Activated CD4-positive, alpha-beta T cell treated with anti-CD3 and anti-CD28 coated beads for 24 hours (primary cell): ENCODE data around the gene BPIFA1.

Experiments used
- DNase-seq, 2 donors: peaks; one replicate each; pipeline ENCODE4 v3.0.0-alpha.2; 2020; ENCODE audit warnings: low read depth in 2 of 2

The BPIFA1 gene

GRCh38 chr20:33239979-33240736, 4.4 kb downstream of the BPIFA1 start:
- DNase-seq = no peak

DNA sequence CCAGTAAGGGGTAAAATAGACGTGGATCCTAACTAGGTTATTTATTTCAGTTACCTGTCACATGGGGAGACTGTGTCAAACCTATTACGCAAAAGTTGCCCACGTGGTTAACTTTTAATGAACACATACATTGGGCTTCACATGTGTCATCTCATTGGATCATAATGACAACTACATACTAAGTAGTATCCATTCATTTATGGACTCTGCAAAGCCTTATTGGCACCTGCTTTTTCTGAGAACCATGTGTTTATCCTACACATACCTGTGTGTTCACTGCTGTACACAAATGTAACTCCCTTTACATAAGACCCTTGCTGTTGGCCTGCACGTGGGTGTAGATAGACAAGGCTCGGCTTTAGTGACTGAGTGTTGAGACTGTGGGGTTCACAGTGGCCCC, 5.1 kb downstream of the BPIFA1 start:
- no peak for DNase-seq

DNA sequence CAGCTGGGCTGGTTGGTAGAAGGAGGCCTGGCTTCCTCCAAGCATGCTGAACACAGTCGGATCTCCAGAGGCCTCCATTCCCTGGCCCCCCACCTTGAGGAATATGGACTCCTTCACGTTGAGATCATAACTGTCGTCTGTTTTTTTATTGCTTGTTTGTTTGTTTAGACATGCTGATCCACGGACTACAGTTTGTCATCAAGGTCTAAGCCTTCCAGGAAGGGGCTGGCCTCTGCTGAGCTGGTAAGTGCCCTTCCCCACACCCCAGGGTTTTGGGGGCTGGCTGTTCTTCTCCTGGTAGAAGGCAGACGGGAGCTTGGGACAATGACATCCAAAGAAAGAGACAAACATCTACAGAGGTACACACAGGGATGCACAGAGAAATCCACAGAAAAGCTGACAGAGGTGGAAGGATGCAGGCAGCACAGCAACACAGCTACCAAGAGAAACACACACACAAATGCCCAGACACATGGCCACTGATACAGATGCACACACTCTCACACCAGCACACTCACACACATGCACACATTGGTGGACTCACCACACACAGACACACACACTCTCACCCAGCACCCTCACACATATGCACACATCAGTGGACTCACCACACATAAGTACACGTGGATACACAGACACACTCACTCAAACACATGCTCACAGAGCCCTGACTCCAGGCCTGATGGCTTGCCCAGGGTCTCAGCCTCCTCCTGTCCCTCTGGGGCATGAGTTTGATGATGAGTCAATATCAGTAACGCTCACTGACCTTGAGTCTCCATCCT, 6.7 kb downstream of the BPIFA1 start:
- DNase-seq = no peak

- no peak for DNase-seq
These were observed 10.3 kb downstream of the BPIFA1 start for GRCh38 chr20:33246077-33246476.

- no peak for DNase-seq
These were observed 13.7 kb downstream of the BPIFA1 start for GRCh38 chr20:33249456-33249855.

GRCh38 chr20:33250666-33251065, 14.9 kb downstream of the BPIFA1 start:
- DNase-seq = no peak

DNA sequence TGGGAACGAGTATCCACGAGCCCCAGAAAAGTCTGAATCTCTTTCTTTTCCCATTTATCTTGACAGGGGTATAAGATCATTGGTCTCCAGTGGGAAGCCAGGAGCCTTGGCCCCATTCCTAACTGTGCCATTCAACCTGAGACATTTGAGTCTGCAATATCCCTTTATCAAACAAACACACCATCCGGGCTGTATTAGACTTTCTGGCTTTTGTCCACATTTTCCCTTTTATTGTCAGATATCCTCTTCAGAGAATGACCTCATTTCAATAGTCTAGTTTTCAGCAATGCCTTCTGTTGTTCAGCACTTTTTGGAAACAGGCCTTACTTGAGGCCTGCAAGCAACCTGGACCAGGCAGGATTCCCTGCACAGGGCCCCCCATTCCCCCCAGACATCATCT, 15.7 kb downstream of the BPIFA1 start:
- no peak for DNase-seq

DNA sequence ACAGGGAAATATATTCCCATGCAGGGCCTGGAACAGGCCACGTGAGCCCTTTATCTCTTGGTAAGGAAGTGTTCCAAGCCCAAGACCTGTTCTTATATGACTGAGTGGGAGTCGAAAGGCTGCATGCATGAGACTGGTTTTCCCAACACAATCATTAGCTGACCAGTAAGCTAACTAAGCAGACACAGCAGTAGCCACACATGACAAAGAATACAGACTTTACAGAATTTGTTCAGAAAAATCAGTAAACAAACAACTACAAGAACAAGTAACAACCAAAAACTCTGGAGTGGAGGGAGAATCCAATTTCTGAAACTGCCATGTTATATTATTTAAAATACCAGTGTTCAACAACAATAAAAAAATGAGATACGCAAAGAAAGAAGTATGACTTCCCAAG, 16.7 kb downstream of the BPIFA1 start:
- no peak for DNase-seq

DNA sequence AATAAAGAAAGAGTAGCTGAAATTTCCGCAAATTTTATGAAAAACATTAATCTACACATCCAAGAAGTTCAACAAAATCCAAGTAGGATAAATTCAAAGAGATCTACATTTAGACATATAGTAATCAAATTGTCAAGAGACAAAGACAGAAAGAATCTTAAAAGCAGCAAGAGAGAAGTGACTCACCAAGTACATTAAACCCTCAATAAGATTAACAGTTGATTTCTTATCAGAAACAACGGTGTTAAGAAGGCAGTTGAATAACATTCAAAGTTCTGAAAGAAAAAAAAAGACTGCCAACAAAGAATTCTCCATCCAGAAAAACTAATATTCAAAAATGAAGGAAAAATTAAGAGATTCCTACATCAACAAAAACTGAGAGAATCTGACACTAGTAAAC, 19.2 kb downstream of the BPIFA1 start:
- DNase-seq = no peak

DNA sequence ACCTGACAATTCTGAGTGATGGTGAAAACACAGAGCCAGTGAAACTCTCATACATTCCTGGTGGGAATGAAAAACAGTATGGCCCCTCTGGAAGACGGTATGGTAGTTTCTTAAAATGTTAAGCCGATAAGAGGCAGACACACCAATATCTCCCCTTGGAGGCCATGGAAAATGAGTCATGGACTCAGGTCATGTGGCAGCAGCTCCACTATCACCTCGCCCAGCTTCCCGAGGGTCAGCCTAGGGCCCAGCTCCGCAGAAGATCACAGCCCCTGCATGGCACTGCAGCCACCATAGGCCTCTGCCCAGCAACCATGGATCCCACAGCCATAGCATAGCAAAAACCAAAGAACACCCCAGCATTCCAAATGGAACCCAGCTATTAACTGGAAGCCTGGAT, 21.4 kb downstream of the BPIFA1 start:
- DNase-seq = no peak

GRCh38 chr20:33259371-33259770, 23.6 kb downstream of the BPIFA1 start:
- DNase-seq = no peak

GRCh38 chr20:33261465-33261864, 25.7 kb downstream of the BPIFA1 start:
- no peak for DNase-seq

DNA sequence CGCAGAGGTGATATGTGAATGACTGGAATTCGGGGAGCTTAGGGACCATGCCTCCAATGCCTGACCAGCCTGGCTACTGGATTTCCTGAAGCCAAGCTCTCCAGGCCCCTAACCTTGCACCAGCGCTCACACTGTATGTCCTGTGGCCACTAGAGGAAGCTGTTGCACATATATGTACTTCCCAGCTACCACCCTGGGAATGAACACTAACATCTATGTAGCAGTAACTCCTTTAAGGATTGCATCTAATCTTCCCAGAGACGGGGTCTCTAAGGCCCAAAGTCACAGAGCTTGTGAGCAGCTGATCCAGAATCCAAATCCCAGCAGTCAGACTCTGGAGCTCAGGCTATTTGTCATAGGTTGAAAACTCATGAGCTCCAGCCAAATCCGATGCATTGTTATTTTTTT, 26.9 kb downstream of the BPIFA1 start:
- DNase-seq = no peak

GRCh38 chr20:33263784-33264183, 28.0 kb downstream of the BPIFA1 start:
- no peak for DNase-seq

DNA sequence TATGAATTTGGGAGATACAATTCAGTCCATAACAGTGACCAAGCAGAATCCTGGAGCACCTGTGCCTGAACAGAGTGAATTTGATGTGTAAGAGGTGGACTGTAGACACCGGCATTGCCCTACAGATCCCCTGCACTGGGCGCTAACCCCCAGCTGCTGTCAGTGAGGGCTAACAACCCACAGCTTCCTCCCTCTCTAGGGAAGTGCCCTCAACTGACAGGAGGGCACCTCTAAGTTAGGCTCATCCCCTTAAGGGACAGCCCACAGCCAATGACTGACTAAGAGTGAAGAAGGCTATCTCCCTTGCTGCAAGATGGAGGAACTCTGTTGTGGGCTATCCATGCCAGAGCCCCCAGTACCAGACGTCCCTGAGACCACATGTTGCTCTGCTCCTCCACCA, 31.9 kb downstream of the BPIFA1 start:
- no peak for DNase-seq

DNA sequence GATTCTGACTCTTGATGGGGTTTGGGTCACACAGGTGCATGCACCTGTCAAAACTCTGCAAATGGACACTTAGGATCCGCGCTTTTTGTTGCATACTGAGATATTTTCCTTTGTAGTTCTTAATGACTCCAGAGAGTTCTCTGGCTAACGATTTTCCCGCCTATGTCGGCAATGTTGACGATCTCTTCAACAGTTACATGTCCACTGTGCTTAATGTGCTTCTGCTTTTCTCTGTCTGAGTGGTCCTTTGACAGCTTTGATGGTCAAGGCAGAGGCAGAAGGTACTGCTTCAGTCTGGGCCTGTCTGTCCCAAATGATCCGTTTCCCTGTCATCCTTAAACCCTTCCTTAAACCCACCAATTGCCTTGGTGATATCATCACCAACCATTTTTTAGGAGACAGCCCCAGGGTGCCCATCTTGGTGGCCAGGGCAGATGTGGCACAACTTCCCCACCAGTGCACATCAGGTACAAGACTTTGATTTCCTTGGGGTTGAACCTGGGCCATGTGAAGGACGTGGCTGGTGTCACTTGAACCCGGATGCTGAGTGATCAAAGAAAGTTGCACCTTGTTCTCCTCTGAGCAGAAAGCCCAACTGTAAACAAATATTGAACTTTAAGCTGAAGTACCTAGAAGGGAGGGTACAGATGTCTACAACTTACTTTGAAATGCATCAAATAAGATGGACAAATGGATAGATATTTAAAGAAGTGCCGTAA, 36.5 kb downstream of the BPIFA1 start:
- no peak for DNase-seq

- DNase-seq = no peak
These were observed 37.5 kb downstream of the BPIFA1 start for GRCh38 chr20:33273117-33273851.

- DNase-seq = no peak
These were observed 39.4 kb downstream of the BPIFA1 start for GRCh38 chr20:33275215-33275614.

DNA sequence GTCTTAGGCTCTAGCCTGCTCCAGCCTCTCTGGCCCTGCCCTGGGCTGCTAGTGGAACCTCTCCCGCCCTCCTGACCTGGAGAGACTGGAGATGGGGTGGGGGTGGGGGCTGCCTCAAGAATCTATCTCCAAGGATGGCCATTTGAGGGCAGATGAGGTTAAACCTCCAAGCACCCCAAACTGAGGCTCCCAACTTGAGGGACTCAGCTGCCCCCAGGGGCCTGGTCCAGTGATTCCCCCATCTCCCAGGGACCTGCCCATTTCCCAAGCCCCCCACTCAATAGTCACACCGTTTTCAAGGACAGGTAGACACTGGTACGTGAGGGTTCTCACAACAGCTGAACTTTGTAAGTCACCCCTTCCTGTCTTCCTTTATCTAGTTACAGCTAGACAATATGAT, 40.1 kb downstream of the BPIFA1 start:
- no peak for DNase-seq

- DNase-seq = no peak
These were observed 40.7 kb downstream of the BPIFA1 start for GRCh38 chr20:33276303-33277113.
